GM10266 (cell line): ENCODE measurements around the gene SPHK2.
A peak's percentile ranks its signal among the peaks of the same experiment; 100 is the strongest.

Experiments
- DNase-seq: peaks from one replicate; pipeline ENCODE4 v3.0.0; 2012; ENCODE audit errors: extremely low spot score
- TF ChIP-seq, protein P1 (sequence below): IDR thresholded peaks from 2 replicates; pipeline ENCODE4 v1.5.1; 2012; ENCODE audit warnings: mild to moderate bottlenecking, low read depth; ENCODE audit not compliant: control insufficient read depth, insufficient read depth; ENCODE audit errors: missing control alignments

The SPHK2 gene

DNA sequence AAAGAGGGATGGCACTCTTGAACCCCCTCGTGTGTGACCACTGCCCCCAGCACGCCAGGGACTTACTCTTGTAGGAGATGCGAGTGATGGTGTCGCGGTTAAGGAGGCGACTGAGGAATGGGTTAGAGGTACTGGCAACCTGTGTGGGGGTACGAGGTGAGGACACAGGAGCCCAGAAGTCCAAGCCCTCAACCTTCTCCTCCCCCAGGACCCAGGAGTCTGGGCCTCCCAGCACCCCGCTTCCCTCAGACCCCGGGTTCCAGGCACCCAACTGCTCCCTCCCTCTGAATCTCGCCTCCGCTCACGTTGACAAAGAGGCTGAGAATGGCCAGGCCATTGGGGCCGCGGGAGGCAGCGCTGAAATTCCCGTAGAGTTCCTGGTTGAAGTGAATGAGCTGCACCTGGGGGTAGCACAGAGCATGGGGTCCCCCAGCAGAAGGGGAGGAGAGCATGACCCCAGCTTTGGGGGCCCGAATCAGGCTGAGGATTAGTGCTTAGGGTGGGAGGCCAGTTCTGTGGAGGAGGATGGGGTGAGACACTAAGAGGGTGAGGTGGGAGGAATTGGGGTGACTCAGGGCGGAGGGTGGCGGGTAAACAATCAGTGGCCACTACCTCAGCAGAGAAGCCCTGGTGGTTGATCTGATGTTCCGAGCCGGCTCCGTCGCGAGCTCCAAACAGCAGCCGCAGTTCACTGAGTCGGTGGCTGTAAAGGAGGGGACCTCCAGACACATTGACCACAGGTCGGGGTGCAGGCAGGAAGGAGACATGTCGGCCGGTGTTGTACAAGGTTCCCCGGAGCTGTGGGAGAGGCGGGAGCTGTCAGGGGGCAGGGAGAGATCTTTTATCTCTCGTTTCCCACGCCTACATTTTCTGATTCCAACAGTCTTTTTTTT is 20.4 kb downstream of the SPHK2 start:
- no peak for DNase-seq
- TF ChIP-seq, protein P1, sequence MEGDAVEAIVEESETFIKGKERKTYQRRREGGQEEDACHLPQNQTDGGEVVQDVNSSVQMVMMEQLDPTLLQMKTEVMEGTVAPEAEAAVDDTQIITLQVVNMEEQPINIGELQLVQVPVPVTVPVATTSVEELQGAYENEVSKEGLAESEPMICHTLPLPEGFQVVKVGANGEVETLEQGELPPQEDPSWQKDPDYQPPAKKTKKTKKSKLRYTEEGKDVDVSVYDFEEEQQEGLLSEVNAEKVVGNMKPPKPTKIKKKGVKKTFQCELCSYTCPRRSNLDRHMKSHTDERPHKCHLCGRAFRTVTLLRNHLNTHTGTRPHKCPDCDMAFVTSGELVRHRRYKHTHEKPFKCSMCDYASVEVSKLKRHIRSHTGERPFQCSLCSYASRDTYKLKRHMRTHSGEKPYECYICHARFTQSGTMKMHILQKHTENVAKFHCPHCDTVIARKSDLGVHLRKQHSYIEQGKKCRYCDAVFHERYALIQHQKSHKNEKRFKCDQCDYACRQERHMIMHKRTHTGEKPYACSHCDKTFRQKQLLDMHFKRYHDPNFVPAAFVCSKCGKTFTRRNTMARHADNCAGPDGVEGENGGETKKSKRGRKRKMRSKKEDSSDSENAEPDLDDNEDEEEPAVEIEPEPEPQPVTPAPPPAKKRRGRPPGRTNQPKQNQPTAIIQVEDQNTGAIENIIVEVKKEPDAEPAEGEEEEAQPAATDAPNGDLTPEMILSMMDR, result no peak

DNA sequence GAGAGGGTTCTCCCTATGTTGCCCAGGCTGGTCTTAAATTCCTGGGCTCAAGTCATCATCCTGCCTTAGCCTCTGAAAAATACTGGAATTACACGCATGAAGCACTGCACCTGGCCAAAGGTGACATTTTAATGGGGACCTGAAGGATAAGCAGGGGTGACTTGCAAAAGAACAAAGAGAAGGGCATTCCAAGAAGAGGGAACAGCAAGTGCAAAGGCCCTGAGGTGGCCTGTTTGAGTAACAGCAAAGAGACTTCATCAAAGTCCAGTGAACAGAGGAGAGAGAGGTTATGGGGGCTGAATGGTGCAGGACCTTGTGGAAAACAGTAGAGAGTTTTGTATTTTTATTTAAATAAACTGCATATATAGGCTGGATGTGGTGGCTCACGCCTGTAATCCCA is 22.5 kb downstream of the SPHK2 start:
- DNase-seq, result no peak
- TF ChIP-seq, protein P1, result no peak

DNA sequence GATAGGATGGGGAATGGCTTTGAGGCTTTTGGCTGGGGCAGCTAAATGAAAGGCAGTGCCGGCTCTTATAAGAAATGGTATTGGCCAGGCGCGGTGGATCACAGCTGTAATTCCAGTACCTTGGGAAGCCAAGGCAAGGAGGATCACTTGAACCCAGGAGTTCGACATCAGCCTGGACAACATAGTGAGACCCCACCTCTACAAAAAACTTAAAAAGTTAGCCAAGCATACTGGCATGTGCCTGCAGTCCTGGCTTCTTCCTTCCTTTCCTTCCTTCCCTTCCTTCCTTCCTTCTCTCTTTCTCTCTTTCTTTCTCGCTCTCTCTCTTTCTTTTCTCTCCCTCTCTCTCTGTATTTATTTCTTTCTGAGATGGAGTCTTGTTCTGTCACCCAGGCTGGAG is 23.6 kb downstream of the SPHK2 start:
- no peak for DNase-seq
- TF ChIP-seq, protein P1, result no peak

DNA sequence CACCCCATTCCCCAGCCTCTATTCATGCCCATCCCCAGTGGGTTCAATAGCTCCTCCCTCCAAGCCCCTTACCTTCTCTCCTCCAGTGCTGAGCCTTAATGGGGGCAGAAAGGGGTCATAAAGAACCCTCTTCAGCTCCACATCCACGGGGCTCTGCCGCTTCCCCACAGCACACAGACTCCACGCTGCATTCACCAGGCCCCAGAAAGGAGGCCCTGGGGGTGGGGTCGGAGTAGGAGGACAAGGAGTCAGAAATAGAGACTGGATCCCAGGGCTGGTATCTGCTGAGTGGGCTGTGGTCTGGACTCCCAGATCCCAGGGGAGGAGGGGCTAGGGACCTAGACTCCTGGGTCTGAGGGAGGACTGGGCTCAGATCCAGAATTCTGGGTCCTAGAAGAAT is 25.0 kb downstream of the SPHK2 start:
- TF ChIP-seq, protein P1, result no peak
- no peak for DNase-seq

DNA sequence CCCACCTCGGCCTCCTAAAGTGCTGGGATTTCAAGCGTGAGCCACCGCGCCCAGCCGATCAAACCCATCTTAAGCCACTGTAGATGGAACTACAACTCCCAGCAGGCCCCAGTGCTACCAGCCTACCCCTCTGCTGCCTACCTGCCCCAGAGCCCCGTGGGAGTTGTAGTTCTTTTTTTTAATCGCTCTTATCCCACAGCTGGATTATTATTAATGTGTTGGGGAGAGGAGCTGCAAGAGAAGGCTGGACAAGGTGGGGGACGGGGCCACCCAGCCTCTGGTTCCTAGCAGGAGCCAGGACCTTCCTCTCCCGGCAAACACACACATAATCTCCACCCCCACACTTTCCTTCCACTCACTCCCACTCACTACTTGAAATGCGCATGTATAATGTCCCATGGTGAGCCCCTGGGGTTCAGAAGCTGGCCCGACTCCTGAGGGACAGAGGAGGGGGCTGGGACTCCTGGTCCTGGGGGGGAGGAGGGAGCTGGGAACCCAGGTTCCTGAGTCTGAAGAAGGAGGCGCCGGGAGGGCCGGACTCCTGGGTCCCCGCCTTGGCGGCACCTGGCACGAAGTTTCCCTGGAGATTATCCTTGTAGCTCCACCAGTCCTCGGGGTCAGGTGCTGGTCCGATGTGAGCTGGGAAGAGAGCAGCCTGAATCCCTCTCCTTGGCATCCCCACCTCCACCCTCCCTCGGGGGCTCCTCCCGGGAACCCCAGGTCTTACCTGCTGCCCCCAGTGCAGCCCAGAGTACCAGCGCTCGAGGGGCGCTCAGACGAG is 25.7 kb downstream of the SPHK2 start:
- peak; percentile 78 for DNase-seq
- TF ChIP-seq, protein P1, result no peak

DNA sequence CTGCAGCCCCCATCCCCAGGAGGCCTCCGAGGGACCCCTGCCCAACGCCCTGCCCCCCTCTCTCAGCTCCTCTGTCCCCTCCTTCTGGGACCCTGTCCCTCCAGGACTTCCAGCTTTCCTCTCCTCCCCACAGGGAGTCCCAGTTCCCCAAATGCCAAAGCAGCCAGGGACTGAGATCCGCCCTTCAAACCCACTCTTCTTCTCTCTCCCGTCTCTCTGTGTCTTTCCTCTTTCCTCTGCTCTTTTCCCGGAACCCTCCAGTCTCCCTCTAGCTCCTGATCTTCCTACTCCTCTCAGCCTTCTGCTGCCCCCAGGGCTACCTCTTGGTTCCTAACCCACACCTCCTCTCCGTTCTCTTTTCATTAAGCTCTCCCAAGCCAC is 26.3 kb downstream of the SPHK2 start:
- TF ChIP-seq, protein P1, result no peak
- DNase-seq, result no peak
